Bronchial epithelial cell (primary cell): ENCODE measurements around the gene PLA1A. TPM values are rescaled to one million over a fixed set of nuclear protein-coding genes. Genes with fewer than 3 reads are reported as not detected.
"Not testable (repeated sequence)": the region's sequence is repeated elsewhere in the genome, so short reads cannot be mapped to it uniquely, and the experiment has no call there.

Source experiments
- DNase-seq: peaks from one replicate; pipeline ENCODE4 v3.0.0-alpha.2; 2010; ENCODE audit warnings: low read depth
- FAIRE-seq: peaks from 2 replicates; lab custom pipeline; 2011; peaks lifted over from hg19 to GRCh38; lab: Jason Lieb, UNC
- H3K27me3 ChIP-seq: 2 replicates; pipeline ENCODE4 v1.5.1; 2011; ENCODE audit warnings: low read length; ENCODE audit not compliant: control insufficient read depth, insufficient read depth
- H3K36me3 ChIP-seq: 2 replicates; pipeline ENCODE4 v1.5.1; 2011; ENCODE audit warnings: low read length; ENCODE audit not compliant: control insufficient read depth, insufficient read depth
- H3K4me3 ChIP-seq: 2 replicates; pipeline ENCODE4 v1.5.1; 2011; ENCODE audit warnings: mild to moderate bottlenecking, low read depth, low read length, control low read depth
- total RNA-seq: library from RNA; depleted of rRNA; stranded (reverse); fragments of >200 nt; gene quantifications from 2 replicates; pipeline ENCODE4 v1.2.1, GENCODE V29; 2014
- TF ChIP-seq, protein P1 (sequence below): IDR thresholded peaks from 2 replicates; pipeline ENCODE4 v1.5.1; 2011; ENCODE audit warnings: mild to moderate bottlenecking, moderate library complexity, low read length, control low read depth, inconsistent platforms; ENCODE audit not compliant: insufficient read depth, severe bottlenecking

The PLA1A gene, protein sequence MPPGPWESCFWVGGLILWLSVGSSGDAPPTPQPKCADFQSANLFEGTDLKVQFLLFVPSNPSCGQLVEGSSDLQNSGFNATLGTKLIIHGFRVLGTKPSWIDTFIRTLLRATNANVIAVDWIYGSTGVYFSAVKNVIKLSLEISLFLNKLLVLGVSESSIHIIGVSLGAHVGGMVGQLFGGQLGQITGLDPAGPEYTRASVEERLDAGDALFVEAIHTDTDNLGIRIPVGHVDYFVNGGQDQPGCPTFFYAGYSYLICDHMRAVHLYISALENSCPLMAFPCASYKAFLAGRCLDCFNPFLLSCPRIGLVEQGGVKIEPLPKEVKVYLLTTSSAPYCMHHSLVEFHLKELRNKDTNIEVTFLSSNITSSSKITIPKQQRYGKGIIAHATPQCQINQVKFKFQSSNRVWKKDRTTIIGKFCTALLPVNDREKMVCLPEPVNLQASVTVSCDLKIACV
- not detected in 2 replicates for total RNA-seq

GRCh38 chr3:119597548-119598288 lies at the start of gene PLA1A:
PLA1A (plus strand) TSS chr3:119597885; CDS start chr3:119597914, 29 bp downstream.
- Histone ChIP-seq H3K36me3 (no peaks in the 10 kb centered on the region), H3K4me3 (no peak within 1 kb of the TSS), H3K27me3 (no peaks in the 10 kb centered on the region)
- DNase-seq = no peak
- TF ChIP-seq, protein P1, sequence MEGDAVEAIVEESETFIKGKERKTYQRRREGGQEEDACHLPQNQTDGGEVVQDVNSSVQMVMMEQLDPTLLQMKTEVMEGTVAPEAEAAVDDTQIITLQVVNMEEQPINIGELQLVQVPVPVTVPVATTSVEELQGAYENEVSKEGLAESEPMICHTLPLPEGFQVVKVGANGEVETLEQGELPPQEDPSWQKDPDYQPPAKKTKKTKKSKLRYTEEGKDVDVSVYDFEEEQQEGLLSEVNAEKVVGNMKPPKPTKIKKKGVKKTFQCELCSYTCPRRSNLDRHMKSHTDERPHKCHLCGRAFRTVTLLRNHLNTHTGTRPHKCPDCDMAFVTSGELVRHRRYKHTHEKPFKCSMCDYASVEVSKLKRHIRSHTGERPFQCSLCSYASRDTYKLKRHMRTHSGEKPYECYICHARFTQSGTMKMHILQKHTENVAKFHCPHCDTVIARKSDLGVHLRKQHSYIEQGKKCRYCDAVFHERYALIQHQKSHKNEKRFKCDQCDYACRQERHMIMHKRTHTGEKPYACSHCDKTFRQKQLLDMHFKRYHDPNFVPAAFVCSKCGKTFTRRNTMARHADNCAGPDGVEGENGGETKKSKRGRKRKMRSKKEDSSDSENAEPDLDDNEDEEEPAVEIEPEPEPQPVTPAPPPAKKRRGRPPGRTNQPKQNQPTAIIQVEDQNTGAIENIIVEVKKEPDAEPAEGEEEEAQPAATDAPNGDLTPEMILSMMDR = no peak
- FAIRE-seq = no peak

DNA sequence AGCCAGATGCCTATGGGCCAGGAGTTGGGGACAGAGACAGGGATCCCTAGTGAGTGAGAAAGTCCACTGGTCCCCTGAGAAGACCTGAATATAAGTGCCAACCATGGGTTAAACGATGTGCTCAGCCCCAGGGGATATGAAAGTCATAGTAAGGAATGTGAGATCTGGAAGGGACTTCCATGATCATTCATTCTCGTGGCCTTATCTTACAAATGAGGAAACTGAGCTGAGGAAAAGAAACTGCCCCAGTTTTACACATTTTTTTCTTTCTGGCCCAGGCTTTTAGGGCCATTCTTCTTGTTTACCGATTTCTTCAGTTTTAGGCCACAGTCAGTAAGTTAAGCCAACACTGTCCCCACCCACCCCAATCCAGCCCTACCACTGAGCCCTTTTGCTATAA lies 49.3 kb upstream of the PLA1A start:
- FAIRE-seq (no peak), DNase-seq (no peak)
- Histone ChIP-seq H3K27me3 (no peaks in the 10 kb centered on the region), H3K36me3 (no peaks in the 10 kb centered on the region), H3K4me3 (no peak overlapping the region)
- TF ChIP-seq, protein P1 = no peak

DNA sequence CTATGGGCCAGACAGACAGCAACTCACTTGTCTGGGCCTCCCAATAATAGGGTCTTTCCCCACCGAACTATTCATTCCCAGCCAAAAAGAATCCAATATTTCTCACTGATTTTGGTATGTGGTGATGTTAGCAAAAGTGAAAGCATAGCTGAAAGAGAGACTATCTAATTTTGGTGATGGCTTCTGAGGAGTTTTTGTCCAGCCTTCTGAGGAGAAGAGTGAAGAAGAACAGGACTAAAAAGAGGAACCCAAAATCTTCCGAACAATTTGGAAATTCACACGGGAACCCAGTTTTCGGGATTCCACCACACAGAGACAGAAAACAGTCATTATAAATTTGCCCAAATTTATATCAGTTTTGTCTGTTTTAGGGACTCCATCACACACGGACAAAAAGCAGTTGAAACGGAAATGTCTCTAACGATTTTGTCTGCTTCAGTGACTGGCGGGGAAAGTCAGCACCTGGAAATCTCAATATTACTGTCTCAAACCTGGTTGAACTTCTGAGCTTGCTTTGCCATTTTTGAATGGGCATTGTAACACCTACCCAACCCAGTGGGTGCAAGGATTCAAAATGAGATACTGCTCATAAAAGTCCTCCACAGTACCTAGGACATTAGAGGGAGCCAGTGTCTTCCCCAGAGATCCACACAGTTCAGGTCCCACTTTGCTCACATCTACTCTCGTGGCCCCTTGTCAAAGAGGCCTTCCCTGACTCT lies 47.3 kb upstream of the PLA1A start:
- Histone ChIP-seq H3K27me3 (no peaks in the 10 kb centered on the region), H3K4me3 (no peak overlapping the region), H3K36me3 (no peaks in the 10 kb centered on the region)
- DNase-seq = no peak
- no peak for FAIRE-seq
- TF ChIP-seq, protein P1 = no peak

- FAIRE-seq (no peak), DNase-seq (no peak)
- Histone ChIP-seq H3K27me3 (peaks cover 3% of the 10 kb centered on the region), H3K4me3 (no peak overlapping the region), H3K36me3 (no peaks in the 10 kb centered on the region)
- TF ChIP-seq, protein P1 = no peak
These were observed 46.1 kb upstream of the PLA1A start for GRCh38 chr3:119551598-119551997.

- not testable (repeated sequence) for FAIRE-seq, H3K36me3 ChIP-seq, H3K27me3 ChIP-seq, DNase-seq, H3K4me3 ChIP-seq
These were observed 44.8 kb upstream of the PLA1A start for GRCh38 chr3:119552928-119553327.

GRCh38 chr3:119553823-119554415 lies 43.8 kb upstream of the PLA1A start:
- FAIRE-seq = no peak
- Histone ChIP-seq H3K4me3 (no peak overlapping the region), H3K36me3 (no peaks in the 10 kb centered on the region), H3K27me3 (peaks cover 3% of the 10 kb centered on the region)
- DNase-seq = no peak
- TF ChIP-seq, protein P1 = no peak
